ENCODE measurements around the gene MSX2.

DNA sequence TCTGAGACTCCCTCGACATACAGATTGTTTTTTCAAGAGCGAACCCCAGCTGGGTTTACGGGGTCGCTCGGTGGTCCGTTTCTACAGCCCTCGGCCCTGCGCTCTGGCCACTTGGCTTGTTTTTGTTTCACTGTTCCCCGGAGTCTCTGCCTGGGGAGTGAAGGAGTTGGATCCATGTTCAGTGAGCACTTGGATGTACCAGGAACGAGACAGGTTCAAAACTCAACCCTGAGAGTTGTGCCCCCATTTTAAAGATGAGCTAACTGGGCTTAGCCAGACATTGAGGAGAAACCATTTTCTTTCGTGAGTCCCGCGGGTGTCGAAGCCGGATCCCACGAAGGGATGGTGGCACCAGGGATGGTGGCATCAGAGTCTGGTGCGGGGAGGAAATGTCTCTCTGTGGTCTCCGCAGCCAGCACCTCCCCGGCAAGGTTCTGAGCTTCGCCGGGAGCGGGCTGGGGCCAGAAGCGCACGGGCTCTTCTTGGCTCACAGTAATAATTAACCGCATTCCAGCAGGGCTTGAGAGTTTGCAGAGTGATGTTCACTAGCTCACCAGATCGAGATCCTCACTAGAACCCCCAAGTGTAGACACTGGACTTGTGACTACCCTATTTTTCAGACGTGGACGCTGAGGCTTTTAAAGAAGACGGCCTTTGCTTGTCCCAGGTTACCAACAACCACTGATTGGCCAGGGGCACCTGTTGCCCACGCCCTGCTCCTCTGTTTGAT, 1.0 kb downstream of the MSX2 start:
- TF ChIP-seq, protein P1, sequence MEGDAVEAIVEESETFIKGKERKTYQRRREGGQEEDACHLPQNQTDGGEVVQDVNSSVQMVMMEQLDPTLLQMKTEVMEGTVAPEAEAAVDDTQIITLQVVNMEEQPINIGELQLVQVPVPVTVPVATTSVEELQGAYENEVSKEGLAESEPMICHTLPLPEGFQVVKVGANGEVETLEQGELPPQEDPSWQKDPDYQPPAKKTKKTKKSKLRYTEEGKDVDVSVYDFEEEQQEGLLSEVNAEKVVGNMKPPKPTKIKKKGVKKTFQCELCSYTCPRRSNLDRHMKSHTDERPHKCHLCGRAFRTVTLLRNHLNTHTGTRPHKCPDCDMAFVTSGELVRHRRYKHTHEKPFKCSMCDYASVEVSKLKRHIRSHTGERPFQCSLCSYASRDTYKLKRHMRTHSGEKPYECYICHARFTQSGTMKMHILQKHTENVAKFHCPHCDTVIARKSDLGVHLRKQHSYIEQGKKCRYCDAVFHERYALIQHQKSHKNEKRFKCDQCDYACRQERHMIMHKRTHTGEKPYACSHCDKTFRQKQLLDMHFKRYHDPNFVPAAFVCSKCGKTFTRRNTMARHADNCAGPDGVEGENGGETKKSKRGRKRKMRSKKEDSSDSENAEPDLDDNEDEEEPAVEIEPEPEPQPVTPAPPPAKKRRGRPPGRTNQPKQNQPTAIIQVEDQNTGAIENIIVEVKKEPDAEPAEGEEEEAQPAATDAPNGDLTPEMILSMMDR (conservative IDR thresholded peaks at IDR 0.05 in 1 of 2, IDR thresholded peaks at IDR 0.05 in 1 of 2; ENCODE audit: low read depth in 1 of 2, low read length in 2 of 2), result no peak
- no peak for TF ChIP-seq EZH2 (IDR thresholded peaks at IDR 0.05; ENCODE audit: low read length, missing control alignments)

All from fibroblast of lung (primary cell).